H9 (cell line): Measurements from ENCODE around the gene SMIM14. TPM values are rescaled to one million over a fixed set of nuclear protein-coding genes. Genes with fewer than 3 reads are reported as not detected.

Experiments
- DNase-seq: peaks from one replicate; pipeline ENCODE4 v3.0.0-alpha.2; 2017
- H2AFZ ChIP-seq: one replicate; pipeline ENCODE4 v1.6.1; 2013; ENCODE audit warnings: mild to moderate bottlenecking, low read length, control low read depth, moderate library complexity
- H2AK5ac ChIP-seq: 2 replicates; pipeline ENCODE4 v1.6.1; 2013; ENCODE audit warnings: low read length, control low read depth, mixed read lengths; ENCODE audit not compliant: insufficient read length
- H2BK120ac ChIP-seq: one replicate; pipeline ENCODE4 v1.6.1; 2013; ENCODE audit warnings: low read depth, mild to moderate bottlenecking, low read length, control low read depth, inconsistent platforms; ENCODE audit not compliant: poor library complexity, severe bottlenecking
- H2BK12ac ChIP-seq: 2 replicates; pipeline ENCODE4 v1.6.1; 2013; ENCODE audit warnings: low read length, control low read depth, mixed read lengths, low read depth; ENCODE audit not compliant: insufficient read length
- H2BK15ac ChIP-seq: 2 replicates; pipeline ENCODE4 v1.6.1; 2013; ENCODE audit warnings: low read depth, low read length, control low read depth
- H2BK20ac ChIP-seq: one replicate; pipeline ENCODE4 v1.6.1; 2013; ENCODE audit warnings: low read depth, mild to moderate bottlenecking, low read length, control low read depth, inconsistent platforms; ENCODE audit not compliant: poor library complexity, severe bottlenecking
- H2BK5ac ChIP-seq: 2 replicates; pipeline ENCODE4 v1.6.1; 2013; ENCODE audit warnings: low read length, control low read depth, mixed read lengths; ENCODE audit not compliant: insufficient read length
- H3K14ac ChIP-seq: 2 replicates; pipeline ENCODE4 v1.6.1; 2013; ENCODE audit warnings: low read length, control low read depth; ENCODE audit not compliant: insufficient read depth
- H3K18ac ChIP-seq: 2 replicates; pipeline ENCODE4 v1.6.1; 2013; ENCODE audit warnings: low read depth, mild to moderate bottlenecking, mixed read lengths, low read length, control low read depth; ENCODE audit not compliant: insufficient read length
- H3K23ac ChIP-seq: 2 replicates; pipeline ENCODE4 v1.6.1; 2013; ENCODE audit warnings: low read length, control low read depth, mixed read lengths, low read depth; ENCODE audit not compliant: insufficient read length
- H3K23me2 ChIP-seq: 2 replicates; pipeline ENCODE4 v1.6.1; 2013; ENCODE audit warnings: low read depth, mild to moderate bottlenecking, mixed read lengths, low read length, control low read depth; ENCODE audit not compliant: insufficient read length, poor library complexity, severe bottlenecking
- H3K27ac ChIP-seq: 2 replicates; pipeline ENCODE4 v1.5.1; 2013; ENCODE audit warnings: low read length, control low read depth, mixed read lengths, low read depth; ENCODE audit not compliant: insufficient read length
- H3K27me3 ChIP-seq: 2 replicates; pipeline ENCODE4 v1.6.1; 2013; ENCODE audit warnings: low read length, control low read depth, inconsistent platforms; ENCODE audit not compliant: insufficient read depth
- H3K4ac ChIP-seq: 2 replicates; pipeline ENCODE4 v1.6.1; 2013; ENCODE audit warnings: low read depth, mild to moderate bottlenecking, control low read depth, inconsistent platforms, low read length, moderate library complexity
- H3K4me1 ChIP-seq: 2 replicates; pipeline ENCODE4 v1.6.1; 2013; ENCODE audit warnings: low read length, control low read depth, inconsistent platforms; ENCODE audit not compliant: insufficient read depth
- H3K4me2 ChIP-seq: 2 replicates; pipeline ENCODE4 v1.6.1; 2013; ENCODE audit warnings: low read length, control low read depth, mixed read lengths; ENCODE audit not compliant: insufficient read length, insufficient read depth
- H3K56ac ChIP-seq: 2 replicates; pipeline ENCODE4 v1.6.1; 2013; ENCODE audit warnings: low read depth, mild to moderate bottlenecking, mixed read lengths, low read length, control low read depth; ENCODE audit not compliant: insufficient read length
- H3K79me1 ChIP-seq: 2 replicates; pipeline ENCODE4 v1.6.1; 2013; ENCODE audit warnings: low read depth, mild to moderate bottlenecking, moderate library complexity, low read length, control low read depth, inconsistent platforms; ENCODE audit not compliant: insufficient read depth, poor library complexity, severe bottlenecking
- H3K79me2 ChIP-seq: 2 replicates; pipeline ENCODE4 v1.6.1; 2013; ENCODE audit warnings: low read length, control low read depth, inconsistent platforms; ENCODE audit not compliant: insufficient read depth
- H3K9ac ChIP-seq: 2 replicates; pipeline ENCODE4 v1.6.1; 2013; ENCODE audit warnings: low read length, control low read depth, mixed read lengths; ENCODE audit not compliant: insufficient read length; ENCODE audit errors: extremely low read depth
- H3K9me3 ChIP-seq: one replicate; pipeline ENCODE4 v1.6.1; 2013; ENCODE audit warnings: low read depth, low read length, inconsistent platforms; ENCODE audit not compliant: control insufficient read depth
- H3T11ph ChIP-seq: one replicate; pipeline ENCODE4 v1.6.1; 2013; ENCODE audit warnings: mild to moderate bottlenecking, low read length, control low read depth, inconsistent platforms
- H4K20me1 ChIP-seq: one replicate; pipeline ENCODE4 v1.6.1; 2013; ENCODE audit not compliant: control insufficient read depth, insufficient read length, insufficient read depth
- H4K5ac ChIP-seq: 2 replicates; pipeline ENCODE4 v1.6.1; 2013; ENCODE audit warnings: low read depth, mild to moderate bottlenecking, mixed read lengths, low read length, control low read depth; ENCODE audit not compliant: insufficient read length
- H4K8ac ChIP-seq: replicated peaks from 2 replicates; pipeline ENCODE4 v1.6.1; 2013; ENCODE audit warnings: low read length, control low read depth, mixed read lengths, low read depth; ENCODE audit not compliant: insufficient read length
- H4K91ac ChIP-seq: 2 replicates; pipeline ENCODE4 v1.6.1; 2013; ENCODE audit warnings: low read depth, mild to moderate bottlenecking, moderate library complexity, mixed read lengths, low read length, control low read depth; ENCODE audit not compliant: insufficient read length
- H3K27ac Mint-ChIP-seq, 3 experiments: 2 replicates in 2 of 3; 3 replicates in 1 of 3; pipeline ENCODE4 v1.8.0; 2020 to 2021; ENCODE audit warnings: mixed read lengths in 3 of 3, mild to moderate bottlenecking in 1 of 3, moderate library complexity in 1 of 3
- H3K27me3 Mint-ChIP-seq: 2 replicates; pipeline ENCODE4 v1.8.0; 2021; ENCODE audit warnings: low read depth, mild to moderate bottlenecking, moderate library complexity, mixed read lengths
- H3K36me3 Mint-ChIP-seq, 3 experiments: 2 replicates in 2 of 3; 3 replicates in 1 of 3; pipeline ENCODE4 v1.8.0; 2020 to 2021; ENCODE audit warnings: low read depth in 3 of 3, mixed read lengths in 3 of 3; ENCODE audit not compliant: insufficient read depth in 1 of 3
- H3K4me1 Mint-ChIP-seq, 2 experiments: 2 replicates each; pipeline ENCODE4 v1.8.0; 2020; ENCODE audit warnings: mixed read lengths in 2 of 2
- H3K4me3 Mint-ChIP-seq, 2 experiments: 2 replicates in 1 of 2; 3 replicates in 1 of 2; pipeline ENCODE4 v1.8.0; 2020 to 2021; ENCODE audit warnings: mild to moderate bottlenecking in 2 of 2, mixed read lengths in 2 of 2, moderate library complexity in 1 of 2
- H3K9me3 Mint-ChIP-seq, 2 experiments: 2 replicates in 1 of 2; 3 replicates in 1 of 2; pipeline ENCODE4 v1.8.0; 2020; ENCODE audit warnings: mild to moderate bottlenecking in 2 of 2, mixed read lengths in 2 of 2, moderate library complexity in 1 of 2
- total RNA-seq: library from RNA; stranded (reverse); gene quantifications from 2 replicates; pipeline ENCODE4 v1.2.1, GENCODE V29; 2021
- TF ChIP-seq, protein P1 (sequence below): fragments of 200-600 bp; sonication (generic); conservative IDR thresholded peaks from 3 replicates; pipeline ENCODE4 v1.8.0; 2021; ENCODE audit warnings: antibody characterized with exemption, mild to moderate bottlenecking

SMIM14 gene
- total RNA-seq, 1 experiment from 2014 or later, result 19.4 TPM

DNA sequence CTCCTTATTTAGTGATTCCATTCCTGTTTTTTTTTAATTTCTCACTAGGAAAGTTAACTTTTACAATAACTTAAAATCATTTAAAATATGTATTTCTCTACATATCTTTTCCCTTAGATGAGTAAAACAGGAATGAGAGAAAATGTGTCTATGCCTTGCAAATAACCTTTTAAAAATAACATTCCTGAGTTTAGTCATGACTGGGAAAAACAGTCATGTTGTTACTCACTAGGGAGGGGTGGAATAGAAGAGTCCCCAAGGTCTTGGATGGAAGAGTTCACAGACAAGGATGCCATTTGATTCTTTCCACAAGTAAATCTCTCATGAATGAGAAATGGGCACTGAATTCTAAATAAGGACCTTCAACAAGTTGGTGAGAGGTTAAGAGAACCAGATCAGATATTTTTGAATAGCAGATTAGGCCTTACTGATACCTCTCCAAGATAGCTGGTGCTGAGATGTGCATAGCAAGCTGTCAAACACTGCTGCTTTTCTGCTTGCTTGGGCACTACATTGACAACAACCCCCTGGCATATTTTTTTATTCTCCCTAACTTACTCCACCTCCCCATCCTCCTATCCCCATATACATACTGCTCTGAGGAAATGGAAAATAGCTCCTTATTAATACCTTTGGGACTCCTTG lies 136.5 kb downstream of the SMIM14 start:
- H2BK12ac ChIP-seq, result no peak overlapping the region
- Mint-ChIP-seq H3K27ac (no peak overlapping the region), H3K36me3 (peaks cover 36 to 77% (median 60%) of the 10 kb centered on the region in 3 experiments; a peak in 6 of 7 replicates), H3K4me1 (no peaks in the 10 kb centered on the region), H3K9me3 (no peaks in the 10 kb centered on the region), H3K4me3 (no peak overlapping the region), H3K27me3 (no peaks in the 10 kb centered on the region)
- H3K79me2 ChIP-seq, result no peaks in the 10 kb centered on the region
- no peak overlapping the region for H3T11ph ChIP-seq
- no peak overlapping the region for H3K27ac ChIP-seq
- no peak overlapping the region for H2BK120ac ChIP-seq
- DNase-seq, result no peak
- H4K20me1 ChIP-seq, result no peaks in the 10 kb centered on the region
- H3K23me2 ChIP-seq, result no peaks in the 10 kb centered on the region
- H3K4me2 ChIP-seq, result no peak overlapping the region
- no peaks in the 10 kb centered on the region for H3K27me3 ChIP-seq
- H2AFZ ChIP-seq, result no peak overlapping the region
- no peak overlapping the region for H3K18ac ChIP-seq
- H4K8ac ChIP-seq, result no peak overlapping the region
- no peaks in the 10 kb centered on the region for H3K4me1 ChIP-seq
- no peak overlapping the region for H4K5ac ChIP-seq
- no peak overlapping the region for H2BK20ac ChIP-seq
- H2AK5ac ChIP-seq, result no peak overlapping the region
- no peak overlapping the region for H2BK5ac ChIP-seq
- TF ChIP-seq, protein P1, sequence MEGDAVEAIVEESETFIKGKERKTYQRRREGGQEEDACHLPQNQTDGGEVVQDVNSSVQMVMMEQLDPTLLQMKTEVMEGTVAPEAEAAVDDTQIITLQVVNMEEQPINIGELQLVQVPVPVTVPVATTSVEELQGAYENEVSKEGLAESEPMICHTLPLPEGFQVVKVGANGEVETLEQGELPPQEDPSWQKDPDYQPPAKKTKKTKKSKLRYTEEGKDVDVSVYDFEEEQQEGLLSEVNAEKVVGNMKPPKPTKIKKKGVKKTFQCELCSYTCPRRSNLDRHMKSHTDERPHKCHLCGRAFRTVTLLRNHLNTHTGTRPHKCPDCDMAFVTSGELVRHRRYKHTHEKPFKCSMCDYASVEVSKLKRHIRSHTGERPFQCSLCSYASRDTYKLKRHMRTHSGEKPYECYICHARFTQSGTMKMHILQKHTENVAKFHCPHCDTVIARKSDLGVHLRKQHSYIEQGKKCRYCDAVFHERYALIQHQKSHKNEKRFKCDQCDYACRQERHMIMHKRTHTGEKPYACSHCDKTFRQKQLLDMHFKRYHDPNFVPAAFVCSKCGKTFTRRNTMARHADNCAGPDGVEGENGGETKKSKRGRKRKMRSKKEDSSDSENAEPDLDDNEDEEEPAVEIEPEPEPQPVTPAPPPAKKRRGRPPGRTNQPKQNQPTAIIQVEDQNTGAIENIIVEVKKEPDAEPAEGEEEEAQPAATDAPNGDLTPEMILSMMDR, result no peak
- no peak overlapping the region for H3K9ac ChIP-seq
- no peak overlapping the region for H3K4ac ChIP-seq
- no peak overlapping the region for H4K91ac ChIP-seq
- no peak overlapping the region for H2BK15ac ChIP-seq
- no peak overlapping the region for H3K23ac ChIP-seq
- no peak overlapping the region for H3K56ac ChIP-seq
- H3K79me1 ChIP-seq, result no peaks in the 10 kb centered on the region
- H3K9me3 ChIP-seq, result no peaks in the 10 kb centered on the region
- no peak overlapping the region for H3K14ac ChIP-seq
